NT2/D1 (cell line): ENCODE results near the gene APC2.

Experiments
- SUZ12 ChIP-seq: IDR thresholded peaks from 2 replicates; pipeline ENCODE4 v1.6.1; 2011; ENCODE audit not compliant: insufficient read length, insufficient read depth; ENCODE audit errors: extremely low read depth
- YY1 ChIP-seq: IDR thresholded peaks from 2 replicates; pipeline ENCODE4 v1.6.1; 2011; ENCODE audit not compliant: insufficient read length, insufficient read depth
- ZNF274 ChIP-seq: IDR thresholded peaks from 2 replicates; pipeline ENCODE4 v1.6.1; 2011; ENCODE audit warnings: mild to moderate bottlenecking, low read depth, low read length

DNA sequence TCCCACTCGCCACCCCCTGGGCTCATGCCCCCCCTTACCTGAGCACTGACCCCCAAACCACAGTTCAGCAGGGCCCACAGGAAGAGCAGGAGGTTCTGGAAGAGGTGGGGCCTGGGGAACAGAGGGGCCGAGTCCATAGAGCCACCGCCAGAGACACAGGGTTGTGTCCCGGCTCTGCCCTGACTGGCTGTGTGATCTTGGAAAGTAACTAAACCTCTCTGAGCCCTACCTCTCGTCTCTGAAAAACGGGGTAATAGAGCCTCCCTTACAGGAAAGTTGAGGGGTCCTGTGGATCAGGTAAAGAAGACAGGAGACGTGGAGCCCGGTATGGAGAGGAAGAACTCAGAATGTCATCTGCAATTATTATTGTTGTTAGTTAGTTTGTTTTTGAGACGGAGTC, 60.9 kb downstream of the APC2 start:
- TF ChIP-seq YY1 (no peak), ZNF274 (no peak), SUZ12 (no peak)
